ENCODE results near the gene DHX34. TPM values are rescaled to one million over a fixed set of nuclear protein-coding genes. Genes with fewer than 3 reads are reported as not detected.

Gene DHX34
- total RNA-seq, 2 donors from 2014 or later, result 20.4 to 21.3 TPM

DNA sequence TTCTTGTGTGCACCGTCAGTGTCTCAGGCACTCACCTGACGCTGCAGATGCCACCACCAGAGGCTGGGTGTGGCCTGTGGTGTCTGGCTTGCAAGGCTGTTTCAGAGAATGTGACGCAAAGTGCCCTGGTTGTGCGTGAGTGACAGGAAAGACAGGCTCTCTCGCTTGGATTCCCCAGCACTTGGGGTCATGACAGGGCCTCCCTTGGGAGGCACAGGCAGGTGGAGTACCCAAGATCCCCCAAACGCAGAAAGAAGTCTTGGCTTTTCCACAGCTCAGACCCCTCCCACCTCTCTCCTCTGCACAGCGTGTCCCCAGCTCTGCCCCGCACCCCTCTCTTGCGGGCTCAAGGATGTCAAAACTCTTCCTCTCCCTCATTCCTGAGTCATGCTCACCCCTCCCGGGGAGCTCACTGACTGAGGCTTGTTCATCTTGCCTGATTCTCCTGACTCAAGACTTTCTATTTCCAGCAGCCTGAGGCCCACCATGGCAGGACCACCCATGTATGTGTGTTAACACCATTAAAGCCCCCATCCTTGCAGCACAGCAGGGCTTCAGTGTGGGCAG, 21.0 kb downstream of the DHX34 start:
- DNase-seq (ENCODE audit: low spot score) (no peak), ATAC-seq (ENCODE audit: insufficient number of reproducible peaks, low FRiP score, low read depth) (no peak)
- TF ChIP-seq, protein P1, sequence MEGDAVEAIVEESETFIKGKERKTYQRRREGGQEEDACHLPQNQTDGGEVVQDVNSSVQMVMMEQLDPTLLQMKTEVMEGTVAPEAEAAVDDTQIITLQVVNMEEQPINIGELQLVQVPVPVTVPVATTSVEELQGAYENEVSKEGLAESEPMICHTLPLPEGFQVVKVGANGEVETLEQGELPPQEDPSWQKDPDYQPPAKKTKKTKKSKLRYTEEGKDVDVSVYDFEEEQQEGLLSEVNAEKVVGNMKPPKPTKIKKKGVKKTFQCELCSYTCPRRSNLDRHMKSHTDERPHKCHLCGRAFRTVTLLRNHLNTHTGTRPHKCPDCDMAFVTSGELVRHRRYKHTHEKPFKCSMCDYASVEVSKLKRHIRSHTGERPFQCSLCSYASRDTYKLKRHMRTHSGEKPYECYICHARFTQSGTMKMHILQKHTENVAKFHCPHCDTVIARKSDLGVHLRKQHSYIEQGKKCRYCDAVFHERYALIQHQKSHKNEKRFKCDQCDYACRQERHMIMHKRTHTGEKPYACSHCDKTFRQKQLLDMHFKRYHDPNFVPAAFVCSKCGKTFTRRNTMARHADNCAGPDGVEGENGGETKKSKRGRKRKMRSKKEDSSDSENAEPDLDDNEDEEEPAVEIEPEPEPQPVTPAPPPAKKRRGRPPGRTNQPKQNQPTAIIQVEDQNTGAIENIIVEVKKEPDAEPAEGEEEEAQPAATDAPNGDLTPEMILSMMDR (IDR thresholded peaks at IDR 0.05), result no peak
- Histone ChIP-seq H3K36me3 (peaks cover 41% of the 10 kb centered on the region), H3K4me3 (no peak overlapping the region), H3K9me3 (no peaks in the 10 kb centered on the region), H3K4me1 (ENCODE audit: control insufficient read depth in 1 of 2, low read depth in 2 of 2) (no peaks in the 10 kb centered on the region), H3K27me3 (replicated peaks; ENCODE audit: insufficient read depth) (no peaks in the 10 kb centered on the region), H3K27ac (no peak overlapping the region)

DNA sequence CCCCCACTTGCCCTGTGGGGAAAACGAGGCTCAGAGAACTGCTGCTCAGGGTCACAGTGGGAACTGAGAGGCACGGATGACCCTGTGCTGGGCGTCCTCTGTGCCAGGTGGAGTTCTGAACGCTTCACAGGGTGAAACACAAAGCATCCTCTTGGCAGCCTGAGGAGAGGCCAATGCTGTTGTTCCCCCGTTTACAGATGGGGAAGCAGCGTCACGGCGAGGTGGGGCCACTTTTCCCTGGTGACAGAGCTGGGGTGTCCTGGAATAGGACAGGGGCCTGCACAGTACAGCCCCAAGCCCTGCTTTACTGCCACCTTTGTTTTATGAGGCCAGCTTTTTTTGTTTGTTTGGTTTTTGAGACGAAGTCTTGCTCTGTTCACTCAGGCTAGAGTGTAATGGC, 22.1 kb downstream of the DHX34 start:
- Histone ChIP-seq H3K36me3 (peaks cover 51% of the 10 kb centered on the region), H3K9me3 (no peaks in the 10 kb centered on the region), H3K4me1 (ENCODE audit: control insufficient read depth in 1 of 2, low read depth in 2 of 2) (no peaks in the 10 kb centered on the region), H3K4me3 (no peak overlapping the region), H3K27me3 (replicated peaks; ENCODE audit: insufficient read depth) (no peaks in the 10 kb centered on the region), H3K27ac (no peak overlapping the region)
- TF ChIP-seq, protein P1 (IDR thresholded peaks at IDR 0.05), result no peak
- DNase-seq (ENCODE audit: low spot score) (no peak), ATAC-seq (ENCODE audit: insufficient number of reproducible peaks, low FRiP score, low read depth) (no peak)

DNA sequence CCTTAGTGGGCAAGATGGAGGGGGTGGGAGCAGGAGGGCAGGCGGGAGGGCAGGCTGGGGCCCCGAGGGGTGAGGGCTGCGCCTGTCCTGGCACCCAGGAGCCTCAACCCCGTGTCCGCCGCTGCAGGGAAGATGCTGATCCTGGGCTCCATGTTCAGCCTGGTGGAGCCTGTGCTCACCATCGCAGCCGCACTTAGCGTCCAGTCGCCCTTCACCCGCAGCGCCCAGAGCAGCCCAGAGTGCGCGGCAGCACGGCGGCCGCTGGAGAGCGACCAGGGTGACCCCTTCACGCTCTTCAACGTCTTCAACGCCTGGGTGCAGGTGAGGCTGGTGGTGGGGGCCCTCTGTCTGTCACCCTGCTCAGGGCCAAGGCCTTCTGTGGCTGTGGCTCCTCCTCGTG, 23.5 kb downstream of the DHX34 start:
- no peak for ATAC-seq (ENCODE audit: insufficient number of reproducible peaks, low FRiP score, low read depth)
- Histone ChIP-seq H3K27me3 (replicated peaks; ENCODE audit: insufficient read depth) (no peaks in the 10 kb centered on the region), H3K4me3 (no peak overlapping the region), H3K36me3 (peaks cover 54% of the 10 kb centered on the region), H3K27ac (no peak overlapping the region), H3K4me1 (ENCODE audit: control insufficient read depth in 1 of 2, low read depth in 2 of 2) (no peaks in the 10 kb centered on the region), H3K9me3 (no peaks in the 10 kb centered on the region)
- TF ChIP-seq, protein P1 (IDR thresholded peaks at IDR 0.05), result no peak
- DNase-seq (ENCODE audit: low spot score), result no peak

DNA sequence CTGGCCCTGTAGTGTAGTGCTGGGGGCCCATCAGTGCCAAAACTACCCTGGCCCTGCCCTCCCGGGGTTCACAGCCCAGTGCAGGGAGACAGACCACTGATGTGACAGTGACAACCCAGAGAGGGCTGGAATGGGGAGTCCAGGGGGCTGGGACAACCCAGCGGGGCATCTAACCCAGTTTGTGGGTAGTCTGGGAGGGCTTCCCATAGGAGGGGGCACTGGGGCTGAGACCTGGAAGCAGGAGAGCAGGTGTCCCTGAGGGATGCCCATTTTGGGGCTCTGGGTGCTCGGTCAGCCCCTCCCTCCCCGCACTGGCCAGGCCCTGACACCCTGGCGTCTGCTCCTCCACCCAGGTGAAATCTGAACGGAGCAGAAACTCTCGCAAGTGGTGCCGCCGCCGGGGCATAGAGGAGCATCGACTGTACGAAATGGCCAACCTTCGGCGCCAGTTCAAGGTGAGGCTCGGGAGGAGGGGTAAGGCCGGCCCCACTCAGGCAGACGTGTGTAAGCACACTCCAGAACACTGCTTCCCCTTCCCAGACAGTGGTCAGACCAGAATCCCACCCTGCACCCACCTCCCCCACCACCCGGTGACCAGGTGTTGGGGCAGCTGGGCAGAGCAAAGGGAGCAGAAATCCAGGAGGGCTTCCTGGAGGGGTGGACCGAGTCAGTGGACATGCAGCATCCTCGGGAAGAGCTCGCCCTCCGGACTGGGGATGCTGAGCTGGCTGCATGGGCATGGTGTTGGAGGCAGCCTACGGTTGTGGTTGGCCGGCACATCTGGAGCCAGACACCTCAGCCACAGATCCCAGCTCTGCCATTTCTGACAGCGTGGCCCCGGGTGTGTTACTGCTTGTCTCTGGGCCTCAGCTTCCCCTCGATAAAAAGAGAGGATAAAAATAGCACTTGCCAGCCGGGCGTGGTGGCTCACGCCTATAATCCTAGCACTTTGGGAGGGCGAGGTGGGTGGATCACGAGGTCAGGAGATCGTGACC, 24.4 kb downstream of the DHX34 start:
- ATAC-seq (ENCODE audit: insufficient number of reproducible peaks, low FRiP score, low read depth) (no peak), DNase-seq (ENCODE audit: low spot score) (no peak)
- Histone ChIP-seq H3K4me1 (ENCODE audit: control insufficient read depth in 1 of 2, low read depth in 2 of 2) (no peaks in the 10 kb centered on the region), H3K9me3 (no peaks in the 10 kb centered on the region), H3K4me3 (no peak overlapping the region), H3K27me3 (replicated peaks; ENCODE audit: insufficient read depth) (no peaks in the 10 kb centered on the region), H3K36me3 (peaks cover 54% of the 10 kb centered on the region), H3K27ac (no peak overlapping the region)
- TF ChIP-seq, protein P1 (IDR thresholded peaks at IDR 0.05), result no peak

DNA sequence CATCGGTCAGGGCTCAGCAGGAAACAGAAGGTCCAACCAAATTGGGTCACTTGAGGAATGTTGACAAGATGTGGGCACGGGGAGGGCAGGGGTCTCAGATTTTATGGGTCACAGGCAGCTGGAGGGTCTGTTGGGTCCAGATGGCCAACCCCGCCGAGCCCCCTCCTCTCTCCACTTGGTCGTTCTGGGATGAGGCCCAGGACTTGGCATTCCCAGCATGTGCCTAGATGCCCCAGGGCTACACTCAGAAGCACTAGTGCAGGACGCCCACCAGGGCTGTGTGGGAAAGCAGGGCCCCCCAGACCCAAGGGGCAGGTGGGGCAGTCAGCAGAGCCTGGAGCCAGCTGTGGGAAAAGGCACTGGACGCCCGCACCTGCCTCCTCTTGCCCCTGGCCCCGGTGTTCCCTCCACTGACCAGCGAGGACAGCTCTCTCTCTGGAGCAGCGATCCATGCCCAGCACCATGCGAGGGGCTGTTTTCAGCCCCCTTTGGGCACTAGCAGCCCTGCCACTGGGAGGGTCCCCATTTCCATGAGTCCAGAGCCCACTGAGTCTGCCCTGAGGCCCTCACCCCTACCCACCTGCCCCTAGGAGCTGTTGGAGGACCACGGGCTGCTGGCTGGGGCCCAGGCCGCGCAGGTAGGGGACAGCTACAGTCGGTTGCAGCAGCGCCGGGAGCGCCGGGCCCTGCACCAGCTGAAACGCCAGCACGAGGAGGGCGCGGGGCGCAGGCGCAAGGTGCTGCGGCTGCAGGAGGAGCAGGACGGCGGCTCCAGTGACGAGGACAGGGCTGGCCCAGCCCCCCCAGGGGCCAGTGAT, 26.0 kb downstream of the DHX34 start:
- no peaks in the 10 kb centered on the region for H3K9me3 ChIP-seq
- no peaks in the 10 kb centered on the region for H3K4me1 ChIP-seq (ENCODE audit: control insufficient read depth in 1 of 2, low read depth in 2 of 2)
- DNase-seq (ENCODE audit: low spot score) (no peak), ATAC-seq (ENCODE audit: insufficient number of reproducible peaks, low FRiP score, low read depth) (no peak)
- TF ChIP-seq, protein P1 (IDR thresholded peaks at IDR 0.05), result no peak
- no peak overlapping the region for H3K27ac ChIP-seq
- H3K36me3 ChIP-seq, result peaks cover 57% of the 10 kb centered on the region
- no peaks in the 10 kb centered on the region for H3K27me3 ChIP-seq (replicated peaks; ENCODE audit: insufficient read depth)
- H3K4me3 ChIP-seq, result no peak overlapping the region
